NCI-H524 treated with DMSO at 0.1 percent for 48 hours (cell line): ENCODE results near the gene TMTC4.
"Not testable (repeated sequence)": the region's sequence is repeated elsewhere in the genome, so short reads cannot be mapped to it uniquely, and the experiment has no call there.

Experiments used
- DNase-seq: peaks from one replicate; lab custom pipeline; 2025; lab: John Stamatoyannopoulos, UW

The TMTC4 gene

GRCh38 chr13:100674572-100674871 lies at the start of gene TMTC4:
Gene TMTC4 (minus strand): TSS chr13:100674795. CDS start chr13:100670362, 4,433 bp downstream.
- no peak for DNase-seq

GRCh38 chr13:100722517-100722916 lies 47.9 kb upstream of the TMTC4 start:
- DNase-seq: no peak

GRCh38 chr13:100721885-100722512 lies 47.4 kb upstream of the TMTC4 start:
- no peak for DNase-seq

GRCh38 chr13:100715604-100716003 lies 41.0 kb upstream of the TMTC4 start:
- no peak for DNase-seq

- no peak for DNase-seq
Observed at GRCh38 chr13:100714478-100714877, 39.9 kb upstream of the TMTC4 start.

- no peak for DNase-seq
Observed at GRCh38 chr13:100710176-100710575, 35.6 kb upstream of the TMTC4 start.

GRCh38 chr13:100707818-100708740 lies 33.5 kb upstream of the TMTC4 start:
- no peak for DNase-seq

GRCh38 chr13:100698331-100698730 lies 23.7 kb upstream of the TMTC4 start:
- DNase-seq: not testable (repeated sequence)

- DNase-seq: no peak
Observed at GRCh38 chr13:100695509-100695773, 20.8 kb upstream of the TMTC4 start.

- DNase-seq: no peak
Observed at GRCh38 chr13:100694722-100695508, 20.3 kb upstream of the TMTC4 start.

- no peak for DNase-seq
Observed at GRCh38 chr13:100689191-100689590, 14.6 kb upstream of the TMTC4 start.

GRCh38 chr13:100680131-100680530 lies 5.5 kb upstream of the TMTC4 start:
- no peak for DNase-seq

- not testable (repeated sequence) for DNase-seq
Observed at GRCh38 chr13:100677128-100677527, 2.5 kb upstream of the TMTC4 start.

GRCh38 chr13:100675661-100676129 lies 1.1 kb upstream of the TMTC4 start:
- no peak for DNase-seq

- DNase-seq: peak; percentile 54
Observed at GRCh38 chr13:100674872-100675660, 471 bp upstream of the TMTC4 start.

GRCh38 chr13:100673713-100674571 lies 653 bp downstream of the TMTC4 start:
- DNase-seq: no peak

GRCh38 chr13:100673376-100673712 lies 1.3 kb downstream of the TMTC4 start:
- no peak for DNase-seq

GRCh38 chr13:100671389-100672182 lies 3.0 kb downstream of the TMTC4 start:
- no peak for DNase-seq

- DNase-seq: no peak
Observed at GRCh38 chr13:100668408-100668807, 6.2 kb downstream of the TMTC4 start.

- DNase-seq: no peak
Observed at GRCh38 chr13:100667894-100668293, 6.7 kb downstream of the TMTC4 start.
